IMR-90 (cell line): ENCODE measurements around the gene HOXB2. TPM values are rescaled to one million over a fixed set of nuclear protein-coding genes. Genes with fewer than 3 reads are reported as not detected.

Experiments
- ATAC-seq: fragments of 200-7000 bp; cut with Tn5 transposase; 2 replicates; pipeline ENCODE4 v1.9.1; 2020; ENCODE audit warnings: low read depth, mild to moderate bottlenecking, moderate library complexity
- BruUV-seq: library from RNA; stranded (reverse); fragments of 400-500 nt; replicated peaks from 2 replicates; lab custom pipeline; 2021; lab: Mats Ljungman, UMichigan
- CTCF ChIA-PET: fragments of 300-600 bp; formaldehyde crosslinking; extraction: SDS; loops from one replicate; lab custom pipeline; 2021; ENCODE audit warnings: antibody characterized with exemption; lab: Yijun Ruan, JAX
- POLR2A ChIA-PET: fragments of 300-600 bp; sonication (Branson Sonifier 250); formaldehyde crosslinking; loops from one replicate; lab custom pipeline; 2022; ENCODE audit warnings: antibody characterized with exemption; ENCODE audit not compliant: unreplicated experiment; lab: Charles Lee
- DNase-seq: peaks from one replicate; pipeline ENCODE4 v3.0.0; 2013
- H2AFZ ChIP-seq: replicated peaks from 2 replicates; pipeline ENCODE3; 2013; ENCODE audit warnings: low read length, mild to moderate bottlenecking; ENCODE audit not compliant: poor library complexity
- H2AK5ac ChIP-seq: 2 replicates; pipeline ENCODE4 v1.6.1; 2013; ENCODE audit warnings: low read depth, low read length, inconsistent platforms
- H2AK9ac ChIP-seq: replicated peaks from 2 replicates; pipeline ENCODE3; 2013; ENCODE audit warnings: mild to moderate bottlenecking, low read depth, low read length, moderate library complexity; ENCODE audit not compliant: poor library complexity
- H2BK120ac ChIP-seq: 2 replicates; pipeline ENCODE4 v1.6.1; 2013; ENCODE audit warnings: low read depth, low read length, inconsistent platforms
- H2BK15ac ChIP-seq: 3 replicates; pipeline ENCODE4 v1.6.1; 2013; ENCODE audit warnings: low read depth, low read length, inconsistent platforms
- H2BK20ac ChIP-seq: 2 replicates; pipeline ENCODE4 v1.6.1; 2013; ENCODE audit warnings: low read depth, mild to moderate bottlenecking, inconsistent platforms, low read length, moderate library complexity
- H2BK5ac ChIP-seq: 2 replicates; pipeline ENCODE4 v1.6.1; 2013; ENCODE audit warnings: mild to moderate bottlenecking, low read depth, low read length, inconsistent platforms; ENCODE audit not compliant: poor library complexity, severe bottlenecking
- H3K14ac ChIP-seq: replicated peaks from 2 replicates; pipeline ENCODE4 v1.6.1; 2013; ENCODE audit warnings: low read depth, low read length, inconsistent platforms
- H3K18ac ChIP-seq: 2 replicates; pipeline ENCODE4 v1.6.1; 2013; ENCODE audit warnings: low read depth, low read length, control low read depth
- H3K23ac ChIP-seq: 2 replicates; pipeline ENCODE4 v1.6.1; 2013; ENCODE audit warnings: low read depth, low read length, inconsistent platforms
- H3K27ac ChIP-seq: 2 replicates; pipeline ENCODE4 v1.5.1; 2013; ENCODE audit warnings: mild to moderate bottlenecking, control low read depth, low read length; ENCODE audit not compliant: insufficient read depth
- H3K27me3 ChIP-seq: 2 replicates; pipeline ENCODE4 v1.6.1; 2013; ENCODE audit warnings: low read length; ENCODE audit not compliant: control insufficient read depth, insufficient read depth
- H3K36me3 ChIP-seq: 2 replicates; pipeline ENCODE4 v1.6.1; 2013; ENCODE audit warnings: low read length, mixed read lengths; ENCODE audit not compliant: control insufficient read depth, insufficient read depth
- H3K4ac ChIP-seq: 2 replicates; pipeline ENCODE4 v1.6.1; 2013; ENCODE audit warnings: low read depth, low read length, inconsistent platforms
- H3K4me1 ChIP-seq: 2 replicates; pipeline ENCODE4 v1.6.1; 2013; ENCODE audit warnings: low read length, mixed read lengths; ENCODE audit not compliant: control insufficient read depth, insufficient read depth
- H3K4me2 ChIP-seq: 2 replicates; pipeline ENCODE4 v1.6.1; 2013; ENCODE audit warnings: low read depth, mild to moderate bottlenecking, control low read depth, low read length, moderate library complexity
- H3K4me3 ChIP-seq: 2 replicates; pipeline ENCODE4 v1.5.1; 2013; ENCODE audit warnings: low read depth, mild to moderate bottlenecking, control low read depth, low read length, moderate library complexity; ENCODE audit not compliant: insufficient read depth
- H3K56ac ChIP-seq: 2 replicates; pipeline ENCODE4 v1.6.1; 2013; ENCODE audit warnings: low read length, inconsistent platforms; ENCODE audit not compliant: insufficient read depth; ENCODE audit errors: extremely low read depth
- H3K79me1 ChIP-seq, 2 experiments: 2 replicates each; pipeline ENCODE4 v1.6.1; 2013; ENCODE audit warnings: low read length in 2 of 2, inconsistent platforms in 1 of 2, low read depth in 1 of 2
- H3K9ac ChIP-seq: 2 replicates; pipeline ENCODE4 v1.6.1; 2013; ENCODE audit warnings: low read depth, low read length, control low read depth
- H3K9me1 ChIP-seq: 2 replicates; pipeline ENCODE4 v1.6.1; 2013; ENCODE audit warnings: low read length, inconsistent platforms; ENCODE audit not compliant: insufficient read depth
- H3K9me3 ChIP-seq: 2 replicates; pipeline ENCODE4 v1.6.1; 2013; ENCODE audit warnings: low read length; ENCODE audit not compliant: control insufficient read depth, insufficient read depth
- H4K20me1 ChIP-seq: 2 replicates; pipeline ENCODE4 v1.6.1; 2013; ENCODE audit warnings: low read length, inconsistent platforms; ENCODE audit not compliant: insufficient read depth
- H4K5ac ChIP-seq: 2 replicates; pipeline ENCODE4 v1.6.1; 2013; ENCODE audit warnings: mild to moderate bottlenecking, low read depth, low read length, control low read depth
- H4K8ac ChIP-seq, 2 experiments: 2 replicates each; pipeline ENCODE4 v1.6.1; 2013; ENCODE audit warnings: low read depth in 2 of 2, low read length in 2 of 2, control low read depth in 1 of 2, inconsistent platforms in 1 of 2
- H4K91ac ChIP-seq: 2 replicates; pipeline ENCODE4 v1.6.1; 2013; ENCODE audit warnings: low read depth, low read length, inconsistent platforms; ENCODE audit not compliant: insufficient read depth
- BHLHE40 ChIP-seq: fragments of 150-350 bp; IDR thresholded peaks from 2 replicates; pipeline ENCODE4 v1.6.1; 2016; ENCODE audit warnings: mild to moderate bottlenecking, low read depth, low read length
- CEBPB ChIP-seq: IDR thresholded peaks from 2 replicates; pipeline ENCODE4 v1.6.1; 2012; ENCODE audit warnings: low read depth, low read length, improper control_type of control experiment
- CHD1 ChIP-seq: IDR thresholded peaks from 2 replicates; pipeline ENCODE4 v1.6.1; 2012; ENCODE audit warnings: low read depth, low read length, improper control_type of control experiment
- CTCF ChIP-seq: conservative IDR thresholded peaks from 2 replicates; pipeline ENCODE4 v1.5.1; 2012; ENCODE audit warnings: mild to moderate bottlenecking, low read depth, low read length, improper control_type of control experiment
- ELK1 ChIP-seq: fragments of 150-350 bp; IDR thresholded peaks from 2 replicates; pipeline ENCODE4 v1.6.1; 2016; ENCODE audit warnings: low read depth, mild to moderate bottlenecking, low read length, moderate library complexity, borderline replicate concordance
- FOS ChIP-seq: fragments of 150-350 bp; IDR thresholded peaks from 2 replicates; pipeline ENCODE4 v1.6.1; 2016; ENCODE audit warnings: low read depth, low read length
- MAFK ChIP-seq: IDR thresholded peaks from 2 replicates; pipeline ENCODE4 v1.6.1; 2012; ENCODE audit warnings: low read depth, low read length, improper control_type of control experiment
- MAZ ChIP-seq: IDR thresholded peaks from 2 replicates; pipeline ENCODE4 v1.6.1; 2012; ENCODE audit warnings: low read depth, mild to moderate bottlenecking, low read length, improper control_type of control experiment, moderate library complexity, borderline replicate concordance
- MXI1 ChIP-seq: IDR thresholded peaks from 2 replicates; pipeline ENCODE4 v1.6.1; 2012; ENCODE audit warnings: low read depth, mild to moderate bottlenecking, low read length, moderate library complexity, borderline replicate concordance
- NFE2L2 ChIP-seq: fragments of 150-350 bp; IDR thresholded peaks from 2 replicates; pipeline ENCODE4 v1.6.1; 2016; ENCODE audit warnings: low read depth, mild to moderate bottlenecking, low read length
- POLR2A ChIP-seq: IDR thresholded peaks from 2 replicates; pipeline ENCODE4 v1.6.1; 2012; ENCODE audit warnings: mild to moderate bottlenecking, low read depth, low read length
- RAD21 ChIP-seq: IDR thresholded peaks from 2 replicates; pipeline ENCODE4 v1.6.1; 2012; ENCODE audit warnings: low read length, improper control_type of control experiment
- RCOR1 ChIP-seq: IDR thresholded peaks from 2 replicates; pipeline ENCODE4 v1.6.1; 2012; ENCODE audit warnings: mild to moderate bottlenecking, low read length, improper control_type of control experiment; ENCODE audit not compliant: insufficient replicate concordance
- RFX5 ChIP-seq: IDR thresholded peaks from 2 replicates; pipeline ENCODE4 v1.8.0; 2012; ENCODE audit warnings: low read depth, mild to moderate bottlenecking, low read length, moderate library complexity
- SMC3 ChIP-seq: fragments of 150-350 bp; IDR thresholded peaks from 2 replicates; pipeline ENCODE4 v1.6.1; 2016; ENCODE audit warnings: low read depth, mild to moderate bottlenecking, antibody characterized with exemption, low read length, moderate library complexity
- USF2 ChIP-seq: fragments of 150-350 bp; IDR thresholded peaks from 2 replicates; pipeline ENCODE4 v1.6.1; 2017; ENCODE audit warnings: mild to moderate bottlenecking, antibody characterized with exemption, low read length, low read depth
- WGBS, 2 experiments: methylation state at CpG; one replicate each; pipeline versions ENCODE4 v1.1.5 to v1.1.7; 2013; ENCODE audit warnings: missing lambda C conversion rate in 2 of 2; ENCODE audit not compliant: insufficient read length in 1 of 2; ENCODE audit errors: extremely low coverage in 2 of 2; 5-methylcytosine and 5-hydroxymethylcytosine counted together
- dilution Hi-C: fragments of 300-500 bp; cut with HindIII; formaldehyde crosslinking; loops from one replicate; pipeline ENCODE4 v1.14.3; 2018; ENCODE audit warnings: low sequenced_read_pairs; ENCODE audit not compliant: unreplicated experiment
- in situ Hi-C: fragments of 300-500 bp; cut with MboI; formaldehyde crosslinking; loops from 3 replicates; pipeline ENCODE4 v1.14.3; 2019; ENCODE audit warnings: low sequenced_read_pairs, inconsistent platforms, mixed read lengths
- intact Hi-C: fragments of 100-400 bp; cut with micrococcal nuclease; formaldehyde crosslinking; loops from 2 replicates; pipeline ENCODE4 v1.10.0; 2022
- polyA plus RNA-seq, 3 experiments: library from polyadenylated mRNA; depleted of rRNA; stranded (reverse); fragments of >200 nt; gene quantifications; 2 replicates each; pipeline ENCODE4 v1.2.3, GENCODE V29; 2012; ENCODE audit warnings: low replicate concordance in 1 of 3
- total RNA-seq: library from RNA; depleted of rRNA; stranded (reverse); fragments of >200 nt; gene quantifications from 2 replicates; pipeline ENCODE4 v1.2.3, GENCODE V29; 2012

HOXB2 gene
- total and polyA plus RNA-seq, 2 of the 4 experiments (the other 2 are of a cell fraction): 2.7 to 29.9 TPM

DNA sequence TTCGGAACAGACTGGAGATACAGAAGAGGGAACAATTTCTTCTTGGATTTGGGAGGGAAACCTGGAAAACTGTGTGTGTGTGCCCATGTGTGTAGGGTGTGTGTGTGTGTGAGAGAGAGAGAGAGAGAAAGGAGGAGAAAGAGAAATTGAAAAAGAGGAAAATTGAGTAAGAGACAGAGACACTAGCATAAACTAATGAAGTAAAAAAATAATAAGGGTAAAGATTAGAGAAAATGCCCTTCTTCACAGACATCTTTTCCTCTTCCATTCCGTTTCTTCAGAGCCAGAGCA lies 13.9 kb upstream of the HOXB2 start:
- peaks cover 68% of the 10 kb centered on the region for H3K4me1 ChIP-seq
- peak overlapping the region; percentile 62 to 74 for H4K8ac ChIP-seq
- peak overlapping the region; percentile 68 for H4K91ac ChIP-seq
- peak overlapping the region; percentile 73; the same call in 1 of the 2 replicates for H2BK20ac ChIP-seq
- peak overlapping the region; percentile 89 for H3K18ac ChIP-seq
- H3K27me3 ChIP-seq: no peaks in the 10 kb centered on the region
- H2BK120ac ChIP-seq: peak overlapping the region; percentile 87
- H4K5ac ChIP-seq: peak overlapping the region; percentile 95
- H3K9me3 ChIP-seq: no peaks in the 10 kb centered on the region
- peaks cover 21% of the 10 kb centered on the region for H4K20me1 ChIP-seq
- ChIA-PET CTCF (no interaction called here), POLR2A (no interaction called here)
- no peak for ATAC-seq
- TF ChIP-seq FOS: no peak
- no peak for TF ChIP-seq MAFK
- TF ChIP-seq CHD1: no peak
- no peak for TF ChIP-seq USF2
- no peak for TF ChIP-seq SMC3
- TF ChIP-seq CEBPB: no peak
- TF ChIP-seq RFX5: no peak
- TF ChIP-seq MXI1: no peak
- no peak for TF ChIP-seq RAD21
- no peak for TF ChIP-seq BHLHE40
- TF ChIP-seq MAZ: no peak
- TF ChIP-seq RCOR1: no peak
- TF ChIP-seq NFE2L2: no peak
- TF ChIP-seq POLR2A: no peak
- no peak for TF ChIP-seq ELK1
- TF ChIP-seq CTCF: no peak
- peak overlapping the region; percentile 98 for H3K4ac ChIP-seq
- no TSS peak for BruUV-seq
- H2BK15ac ChIP-seq: peak overlapping the region; percentile 33; the same call in 1 of the 3 replicates
- peak overlapping the region; percentile 99 for H3K23ac ChIP-seq
- dilution Hi-C loops (no loop called here), intact Hi-C loops (no loop called here), in situ Hi-C loops (no loop called here)
- 0% methylated on average over 1 of the region's 2 CpGs; no CpG with 5 or more reads in 1 of the 2 experiments for WGBS, 2 experiments
- peak overlapping the region; percentile 93 for H3K27ac ChIP-seq
- DNase-seq: no peak
- peaks cover 0 to 12% of the 10 kb centered on the region in 2 experiments; a peak in 2 of 4 replicates for H3K79me1 ChIP-seq
- peak overlapping the region; percentile 91 for H3K56ac ChIP-seq
- H3K9ac ChIP-seq: peak overlapping the region; percentile 95
- H3K4me2 ChIP-seq: peak overlapping the region; percentile 92
- peak overlapping the region; percentile 95 for H2BK5ac ChIP-seq
- H3K36me3 ChIP-seq: peaks cover 32% of the 10 kb centered on the region; the same call in 1 of the 2 replicates
- H3K9me1 ChIP-seq: peaks cover 4% of the 10 kb centered on the region
- H3K14ac ChIP-seq: peak overlapping the region; percentile 98
- H2AK9ac ChIP-seq: peak overlapping the region; percentile 91
- peak overlapping the region; percentile 81; the same call in 1 of the 2 replicates for H2AK5ac ChIP-seq
- peak overlapping the region; percentile 30 for H3K4me3 ChIP-seq
- no peak overlapping the region for H2AFZ ChIP-seq
